GM18867 (cell line): ENCODE results near the gene SPECC1L.
A peak's percentile ranks its signal among the peaks of the same experiment; 100 is the strongest.

Experiments used
- ATAC-seq: cut with Tn5 transposase; IDR thresholded peaks from one replicate; pipeline ENCODE4 v1.9.1; 2021; ENCODE audit warnings: mild to moderate bottlenecking, moderate library complexity; ENCODE audit not compliant: unreplicated experiment

Gene SPECC1L

DNA sequence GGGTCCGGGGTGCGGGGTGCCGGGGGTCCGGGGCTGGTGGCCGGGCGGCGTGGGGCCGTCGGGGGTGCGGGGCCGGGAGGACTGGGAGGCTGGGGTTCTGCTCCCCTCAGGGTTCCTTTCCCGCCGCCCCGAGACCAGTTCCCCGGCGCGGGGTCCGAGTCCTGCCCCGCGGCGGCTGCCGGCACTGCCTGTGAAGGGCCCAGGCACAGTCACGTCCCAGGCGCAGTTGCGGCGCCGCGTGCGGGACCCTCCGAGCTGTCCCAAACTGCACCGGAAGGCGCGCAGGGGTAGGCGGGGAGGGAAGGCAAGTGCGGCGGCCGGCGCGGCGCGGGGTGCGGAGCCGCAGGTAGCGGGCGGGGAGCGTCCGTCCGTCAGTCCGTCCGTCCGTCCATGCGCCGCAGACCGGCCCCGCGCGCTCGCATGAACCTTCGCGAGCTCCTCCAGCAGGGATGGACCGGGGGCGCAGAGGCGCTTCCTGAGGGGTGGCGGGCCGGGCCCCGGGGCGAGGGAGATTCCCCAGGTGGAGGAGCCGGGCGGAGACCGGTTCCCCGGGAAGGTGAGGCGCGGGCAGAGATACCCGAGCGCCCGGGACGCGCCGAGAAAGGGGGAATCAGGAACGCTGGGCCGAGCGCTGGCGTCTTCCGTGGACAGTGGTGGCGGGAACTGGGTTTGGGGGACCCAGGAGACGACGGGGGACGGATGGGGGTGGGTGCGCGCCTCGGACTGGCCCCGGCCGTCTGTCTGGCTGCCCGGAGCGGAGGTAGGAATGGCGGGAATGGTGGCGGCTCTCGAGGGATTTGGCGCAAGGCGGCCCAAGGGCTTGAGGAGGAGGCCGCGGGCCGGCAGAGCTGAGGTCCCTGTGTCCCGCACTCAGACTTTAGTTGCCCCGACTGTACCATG is 153.6 kb downstream of the SPECC1L start:
- ATAC-seq: no peak

- ATAC-seq: no peak
Measured at GRCh38 chr22:24424901-24425775, 154.5 kb downstream of the SPECC1L start.

GRCh38 chr22:24426436-24426835 is 155.8 kb downstream of the SPECC1L start:
- no peak for ATAC-seq

GRCh38 chr22:24426851-24427499 is 156.3 kb downstream of the SPECC1L start:
- no peak for ATAC-seq

GRCh38 chr22:24427500-24428164 is 157.0 kb downstream of the SPECC1L start, which contains the start of gene ADORA2A:
Gene ADORA2A (plus strand): TSS chr22:24427599. CDS start chr22:24433405, 5,806 bp downstream.
- peak; percentile 52 for ATAC-seq

DNA sequence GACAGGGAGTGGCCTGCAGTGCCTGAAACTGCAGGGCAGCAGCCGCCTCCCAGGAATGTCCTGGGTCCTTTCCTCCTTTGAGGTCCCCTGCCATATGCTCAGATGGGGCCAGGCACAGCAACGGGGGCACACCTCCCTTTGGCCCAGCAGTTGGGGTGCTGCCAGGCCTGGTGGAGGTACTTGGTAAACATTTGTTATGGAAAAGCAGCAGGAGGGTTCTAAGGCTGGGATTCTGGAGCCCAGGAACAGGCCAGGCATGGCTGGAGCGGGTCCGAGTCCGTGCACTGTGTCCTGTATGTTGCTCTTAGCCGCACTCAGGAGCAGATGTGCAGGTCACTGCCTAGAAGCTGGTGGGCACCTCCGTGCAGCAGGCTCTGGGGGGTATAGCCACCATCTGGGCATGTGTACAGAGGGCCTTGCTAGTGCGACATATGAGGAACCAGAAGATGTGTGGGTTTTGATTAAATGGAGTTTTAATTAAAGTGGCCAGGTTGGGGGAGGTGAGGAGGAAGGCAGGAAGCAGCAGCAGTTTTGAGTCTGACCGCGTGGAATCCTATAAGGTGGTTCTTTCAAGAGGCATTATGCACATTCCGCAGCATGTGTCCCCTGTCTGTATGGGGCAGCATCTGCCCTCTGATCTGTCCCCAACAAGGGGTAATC is 158.2 kb downstream of the SPECC1L start:
- no peak for ATAC-seq

DNA sequence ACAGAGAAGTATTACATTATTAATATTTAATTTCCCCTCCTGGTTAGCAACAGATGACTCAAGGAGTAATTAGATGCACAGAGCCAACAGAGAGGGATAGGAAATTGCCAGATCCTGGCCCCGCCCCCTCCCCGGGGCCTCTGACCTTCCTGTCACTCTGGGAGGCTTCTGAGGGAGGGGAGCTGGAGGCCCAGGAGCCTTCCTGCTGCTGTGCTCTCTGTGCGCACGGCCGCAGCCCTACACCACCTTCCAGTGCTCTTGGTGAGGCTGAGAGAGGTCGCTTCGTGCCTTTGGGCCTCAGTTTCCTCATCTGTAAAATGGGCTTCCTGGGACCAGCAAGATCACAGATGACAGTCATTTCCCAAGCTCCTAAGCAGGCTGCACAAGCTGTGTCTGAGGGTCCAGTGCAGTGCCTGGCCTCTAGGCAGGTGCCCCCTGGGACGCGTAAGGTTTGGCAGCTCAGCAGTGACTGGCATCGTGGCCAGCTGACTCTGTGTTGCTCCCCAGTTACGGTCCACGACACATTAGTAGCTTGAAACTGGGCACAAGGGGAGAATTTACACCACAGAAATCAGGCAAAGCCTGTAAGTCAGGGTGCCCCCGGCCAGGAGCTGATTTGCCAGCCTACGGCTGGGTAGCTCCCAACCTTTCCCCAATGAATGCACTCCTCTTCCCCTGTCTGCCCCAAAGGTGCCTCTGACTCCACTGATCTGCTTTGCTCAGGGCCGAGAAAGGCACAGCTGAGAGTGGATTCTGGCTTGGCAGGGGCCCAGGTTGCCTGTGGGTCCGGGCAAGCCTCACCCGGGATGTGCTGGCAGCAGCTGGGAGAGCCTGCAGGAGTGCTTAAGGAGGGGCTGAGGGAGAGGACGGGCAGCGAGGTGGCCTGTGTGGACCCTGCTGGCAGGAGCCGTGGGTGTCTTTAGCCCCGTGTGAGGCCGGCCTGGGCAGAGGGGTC is 159.1 kb downstream of the SPECC1L start:
- no peak for ATAC-seq

DNA sequence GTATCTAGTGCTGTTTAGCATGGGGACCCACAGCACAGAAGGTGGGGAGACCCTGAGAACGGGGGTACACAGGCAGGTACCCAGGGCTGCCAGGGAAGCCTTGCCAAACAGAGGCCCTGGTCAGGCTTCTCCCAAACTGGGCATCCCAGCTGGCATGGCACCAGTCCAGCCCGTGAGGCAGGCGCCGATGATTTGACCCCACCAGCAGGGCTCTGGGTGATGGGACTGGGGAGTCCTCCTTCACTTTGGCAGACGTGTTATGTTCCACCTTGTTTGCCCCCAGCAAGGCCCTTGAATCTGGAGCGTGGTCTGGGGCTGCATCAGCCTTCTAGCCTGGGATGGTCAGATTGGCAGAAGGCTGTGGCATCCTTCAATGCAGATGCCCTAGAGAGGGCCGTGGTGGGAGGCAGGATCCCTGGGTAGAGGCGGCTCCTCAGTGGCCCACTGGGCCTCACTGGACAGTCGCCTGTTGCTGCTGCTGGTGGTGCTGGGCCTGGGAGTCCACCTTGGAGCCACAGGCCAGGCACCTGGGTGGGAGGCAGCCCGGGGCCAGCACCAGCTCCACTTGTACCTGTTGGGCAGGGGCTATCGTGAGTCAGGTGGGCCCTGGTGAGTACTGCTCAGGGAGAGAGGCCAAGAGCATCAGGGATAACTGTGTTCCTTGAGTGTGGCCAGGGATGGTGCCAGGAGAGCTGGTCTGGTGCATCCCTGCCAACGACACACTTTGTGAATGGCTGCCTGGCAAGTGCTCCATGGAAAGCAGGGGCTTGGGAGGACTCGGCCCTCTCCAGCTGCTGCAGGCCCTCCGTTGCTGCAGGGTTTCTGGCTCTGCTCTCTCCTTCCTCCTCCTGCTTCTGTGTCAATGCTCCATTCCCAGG is 160.0 kb downstream of the SPECC1L start:
- no peak for ATAC-seq

DNA sequence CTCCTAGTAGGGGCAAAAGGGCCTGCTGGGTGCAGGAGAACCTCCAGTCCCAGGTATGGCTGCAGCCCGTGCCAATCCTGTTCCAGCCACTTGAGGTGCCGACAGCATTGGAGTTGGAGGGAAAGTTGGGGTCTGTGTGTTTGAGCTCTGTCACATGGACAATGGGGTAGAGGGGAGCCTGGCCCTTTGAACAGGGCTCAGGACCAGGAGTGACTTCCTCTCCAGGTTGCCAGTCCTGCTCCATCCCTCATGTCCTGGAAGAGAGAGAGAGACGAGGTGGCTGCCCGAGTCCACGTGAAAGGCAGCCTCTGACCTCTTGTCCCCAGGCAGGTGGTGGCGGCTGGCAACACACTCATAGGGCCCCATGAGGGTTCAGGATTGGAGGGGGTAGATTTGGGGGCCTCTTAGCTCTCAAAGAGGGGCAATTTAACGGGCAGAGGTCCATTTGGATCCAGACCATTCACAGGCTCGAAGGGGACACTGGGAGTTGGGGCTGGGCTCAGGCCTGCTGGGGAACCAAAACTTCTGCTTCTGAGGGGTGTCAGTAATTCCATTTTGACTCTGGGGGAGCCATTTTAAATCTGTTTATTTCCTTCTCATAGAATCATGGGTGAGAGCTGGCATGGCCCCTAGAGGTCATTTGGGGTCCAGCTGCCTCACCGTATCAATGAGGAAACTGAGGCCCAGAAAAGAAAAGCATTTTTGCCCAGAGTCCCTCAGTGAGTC is 160.8 kb downstream of the SPECC1L start:
- no peak for ATAC-seq

DNA sequence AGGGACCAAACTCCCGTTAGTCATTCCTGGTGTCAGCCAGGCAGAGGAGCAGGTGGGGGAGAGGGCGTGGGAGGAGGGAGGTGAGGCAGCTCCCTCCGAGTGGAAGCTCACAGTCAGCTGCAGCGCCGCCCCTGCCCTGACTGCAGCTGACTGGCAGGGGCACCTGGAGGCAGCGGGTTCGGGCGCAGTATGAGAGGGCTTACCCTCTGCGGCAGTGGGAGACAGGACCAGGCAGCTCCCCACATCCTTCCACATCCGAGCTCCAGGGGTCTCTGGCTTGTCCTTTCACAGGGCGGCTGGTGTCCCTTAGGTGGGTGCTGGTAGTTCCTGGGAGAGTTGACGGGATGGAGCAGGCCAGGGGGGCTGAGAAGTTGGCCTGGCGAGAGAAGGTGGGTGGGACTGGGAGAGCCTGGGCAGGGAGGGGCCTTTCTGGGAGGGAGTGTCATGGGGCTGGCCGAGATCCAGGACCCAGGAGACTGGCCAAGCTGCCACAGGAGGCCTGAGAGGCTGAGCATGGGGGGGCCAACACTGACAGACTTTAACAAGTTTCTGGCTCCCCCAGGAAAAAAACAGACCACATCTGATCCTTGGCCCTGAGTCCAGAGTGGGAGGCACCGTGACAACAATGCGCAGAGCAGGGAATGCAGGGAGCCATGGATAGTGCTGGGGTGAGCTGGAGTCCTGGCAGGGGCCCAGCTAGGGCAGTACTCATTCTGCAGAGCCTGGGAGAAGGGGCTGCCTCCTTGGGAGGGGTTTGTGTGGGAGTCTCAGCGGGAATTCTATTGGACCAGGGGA is 161.6 kb downstream of the SPECC1L start:
- no peak for ATAC-seq

DNA sequence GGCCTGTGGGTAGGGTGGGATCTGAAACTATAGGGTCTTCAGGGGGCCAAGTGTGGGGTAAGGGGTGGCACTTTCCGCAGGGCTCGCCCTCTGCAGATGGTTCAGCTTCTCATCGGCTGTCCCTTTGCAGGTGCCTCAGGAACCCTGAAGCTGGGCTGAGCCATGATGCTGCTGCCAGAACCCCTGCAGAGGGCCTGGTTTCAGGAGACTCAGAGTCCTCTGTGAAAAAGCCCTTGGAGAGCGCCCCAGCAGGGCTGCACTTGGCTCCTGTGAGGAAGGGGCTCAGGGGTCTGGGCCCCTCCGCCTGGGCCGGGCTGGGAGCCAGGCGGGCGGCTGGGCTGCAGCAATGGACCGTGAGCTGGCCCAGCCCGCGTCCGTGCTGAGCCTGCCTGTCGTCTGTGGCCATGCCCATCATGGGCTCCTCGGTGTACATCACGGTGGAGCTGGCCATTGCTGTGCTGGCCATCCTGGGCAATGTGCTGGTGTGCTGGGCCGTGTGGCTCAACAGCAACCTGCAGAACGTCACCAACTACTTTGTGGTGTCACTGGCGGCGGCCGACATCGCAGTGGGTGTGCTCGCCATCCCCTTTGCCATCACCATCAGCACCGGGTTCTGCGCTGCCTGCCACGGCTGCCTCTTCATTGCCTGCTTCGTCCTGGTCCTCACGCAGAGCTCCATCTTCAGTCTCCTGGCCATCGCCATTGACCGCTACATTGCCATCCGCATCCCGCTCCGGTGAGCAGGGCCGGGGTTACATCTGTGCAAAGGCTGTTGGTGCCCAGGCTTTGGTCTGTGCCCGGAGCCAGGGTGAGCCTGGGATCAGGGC is 162.6 kb downstream of the SPECC1L start:
- ATAC-seq: no peak

DNA sequence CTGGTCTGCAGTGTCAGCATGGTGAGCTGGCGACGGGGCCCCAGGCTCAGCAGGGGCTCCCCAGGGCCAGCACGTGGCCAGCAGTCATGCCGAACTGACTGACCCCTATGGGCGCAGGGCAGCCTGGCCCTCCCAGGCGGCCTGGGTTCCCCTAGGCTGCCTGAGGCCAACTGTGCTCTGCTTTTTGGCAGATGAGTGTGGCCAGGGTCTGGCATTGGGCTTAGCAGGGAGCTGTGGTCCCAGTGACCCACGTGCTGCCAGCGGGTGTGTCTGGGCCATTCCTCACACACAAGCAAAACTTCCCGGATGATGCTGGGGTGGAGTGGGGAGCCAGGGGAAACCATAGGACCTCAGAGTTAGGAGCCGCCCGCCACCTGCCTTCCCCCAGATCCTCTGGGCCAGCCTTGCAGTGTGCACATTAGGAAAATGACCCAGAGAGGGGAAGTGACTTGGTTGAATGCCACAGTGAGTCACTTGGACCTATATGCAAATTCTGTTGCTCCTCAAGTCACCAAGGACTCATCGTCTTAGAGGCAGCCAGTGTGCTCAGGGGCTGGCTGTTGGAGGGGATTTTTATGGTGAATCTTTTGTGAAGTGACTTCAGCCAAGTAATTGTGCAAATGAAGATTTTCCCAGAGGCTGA is 163.3 kb downstream of the SPECC1L start:
- ATAC-seq: peak; percentile 64

- ATAC-seq: peak; percentile 59
Measured at GRCh38 chr22:24434471-24435322, 164.1 kb downstream of the SPECC1L start.

DNA sequence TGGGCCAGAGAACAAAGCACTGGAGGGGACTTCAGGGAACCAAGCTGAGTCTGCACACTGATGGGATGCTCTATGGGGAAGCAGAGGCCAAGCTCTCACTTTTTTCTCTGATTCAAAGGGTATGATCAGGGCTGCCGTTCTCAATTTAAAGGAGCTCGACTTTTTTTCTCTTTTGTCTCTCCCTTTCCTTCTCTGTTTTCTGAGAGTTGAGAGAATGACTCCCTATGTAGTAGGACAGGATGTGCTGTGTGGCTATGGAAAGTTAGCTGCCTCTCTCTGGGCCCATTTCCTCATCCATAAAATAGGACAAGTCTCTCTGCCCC is 164.7 kb downstream of the SPECC1L start:
- no peak for ATAC-seq
